DND-41 (cell line): Measurements from ENCODE around the gene UBLCP1.

Experiments
- EZH2 ChIP-seq: IDR thresholded peaks from 3 replicates; pipeline ENCODE4 v1.6.1; 2012; ENCODE audit warnings: borderline replicate concordance, low read depth, mild to moderate bottlenecking, moderate library complexity, low read length, inconsistent platforms; ENCODE audit not compliant: severe bottlenecking
- TF ChIP-seq, protein P1 (sequence below): IDR thresholded peaks from 2 replicates; pipeline ENCODE4 v1.5.1; 2012; ENCODE audit warnings: borderline replicate concordance, low read length, moderate library complexity, mild to moderate bottlenecking; ENCODE audit not compliant: poor library complexity, severe bottlenecking; ENCODE audit errors: extremely low read depth

DNA sequence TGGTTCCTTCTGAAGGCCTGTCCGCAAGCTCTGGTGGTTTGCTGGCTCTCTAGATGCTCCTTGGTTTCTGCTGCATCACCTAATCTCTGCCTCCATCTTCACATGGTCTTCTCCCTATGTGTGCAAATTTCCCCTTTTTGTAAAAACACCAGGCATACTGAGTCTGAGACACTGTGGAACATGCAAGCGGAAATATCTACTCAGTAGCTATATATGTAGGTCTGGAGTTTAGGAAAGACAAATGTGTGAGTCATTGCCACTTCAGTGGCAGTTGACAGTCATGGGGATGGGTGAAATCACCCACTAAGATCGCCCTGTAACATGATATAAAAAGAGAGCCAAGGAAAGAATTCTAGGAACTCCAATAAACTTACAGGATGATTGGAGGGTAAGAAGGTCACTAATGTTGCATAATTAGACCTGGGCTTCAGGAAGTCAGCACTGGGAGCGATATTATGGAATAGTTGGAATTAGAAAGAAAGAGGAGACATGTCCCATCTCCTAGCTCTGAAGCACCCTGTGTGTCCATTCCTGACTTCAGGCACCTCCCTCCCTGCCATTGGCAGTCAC lies 22.7 kb upstream of the UBLCP1 start:
- TF ChIP-seq, protein P1, sequence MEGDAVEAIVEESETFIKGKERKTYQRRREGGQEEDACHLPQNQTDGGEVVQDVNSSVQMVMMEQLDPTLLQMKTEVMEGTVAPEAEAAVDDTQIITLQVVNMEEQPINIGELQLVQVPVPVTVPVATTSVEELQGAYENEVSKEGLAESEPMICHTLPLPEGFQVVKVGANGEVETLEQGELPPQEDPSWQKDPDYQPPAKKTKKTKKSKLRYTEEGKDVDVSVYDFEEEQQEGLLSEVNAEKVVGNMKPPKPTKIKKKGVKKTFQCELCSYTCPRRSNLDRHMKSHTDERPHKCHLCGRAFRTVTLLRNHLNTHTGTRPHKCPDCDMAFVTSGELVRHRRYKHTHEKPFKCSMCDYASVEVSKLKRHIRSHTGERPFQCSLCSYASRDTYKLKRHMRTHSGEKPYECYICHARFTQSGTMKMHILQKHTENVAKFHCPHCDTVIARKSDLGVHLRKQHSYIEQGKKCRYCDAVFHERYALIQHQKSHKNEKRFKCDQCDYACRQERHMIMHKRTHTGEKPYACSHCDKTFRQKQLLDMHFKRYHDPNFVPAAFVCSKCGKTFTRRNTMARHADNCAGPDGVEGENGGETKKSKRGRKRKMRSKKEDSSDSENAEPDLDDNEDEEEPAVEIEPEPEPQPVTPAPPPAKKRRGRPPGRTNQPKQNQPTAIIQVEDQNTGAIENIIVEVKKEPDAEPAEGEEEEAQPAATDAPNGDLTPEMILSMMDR = no peak
- no peak for TF ChIP-seq EZH2
